DMS153 (cell line): ENCODE measurements around the gene SUPT4H1.

ENCODE experiments used
- DNase-seq: peaks from one replicate; lab custom pipeline; 2025; lab: John Stamatoyannopoulos, UW

The SUPT4H1 gene

GRCh38 chr17:58317421-58318064, 34.5 kb downstream of the SUPT4H1 start:
- peak; percentile 32 for DNase-seq

- no peak for DNase-seq
Measured at GRCh38 chr17:58316260-58316960, 35.6 kb downstream of the SUPT4H1 start.

GRCh38 chr17:58315750-58316149, 36.3 kb downstream of the SUPT4H1 start:
- DNase-seq = no peak

- DNase-seq = no peak
Measured at GRCh38 chr17:58315281-58315711, 36.7 kb downstream of the SUPT4H1 start.

- DNase-seq = no peak
Measured at GRCh38 chr17:58314706-58315015, 37.3 kb downstream of the SUPT4H1 start.

GRCh38 chr17:58313815-58314705, 37.9 kb downstream of the SUPT4H1 start:
- no peak for DNase-seq

GRCh38 chr17:58312829-58313228, 39.2 kb downstream of the SUPT4H1 start:
- no peak for DNase-seq

GRCh38 chr17:58312021-58312630, 39.9 kb downstream of the SUPT4H1 start:
- DNase-seq = no peak

- no peak for DNase-seq
Measured at GRCh38 chr17:58311429-58311894, 40.5 kb downstream of the SUPT4H1 start.

- DNase-seq = no peak
Measured at GRCh38 chr17:58310511-58311428, 41.2 kb downstream of the SUPT4H1 start.

GRCh38 chr17:58309918-58310259, 42.1 kb downstream of the SUPT4H1 start:
- DNase-seq = no peak

GRCh38 chr17:58308985-58309917, 42.8 kb downstream of the SUPT4H1 start:
- no peak for DNase-seq

GRCh38 chr17:58308173-58308984, 43.6 kb downstream of the SUPT4H1 start:
- no peak for DNase-seq

- DNase-seq = no peak
Measured at GRCh38 chr17:58307468-58308172, 44.4 kb downstream of the SUPT4H1 start.

- no peak for DNase-seq
Measured at GRCh38 chr17:58306131-58306951, 45.7 kb downstream of the SUPT4H1 start.

GRCh38 chr17:58305626-58306025, 46.4 kb downstream of the SUPT4H1 start:
- no peak for DNase-seq

GRCh38 chr17:58304750-58305486, 47.1 kb downstream of the SUPT4H1 start:
- no peak for DNase-seq
